Ramos (cell line): Measurements from ENCODE around the gene PAK2.
"Not testable (repeated sequence)": the region's sequence is repeated elsewhere in the genome, so short reads cannot be mapped to it uniquely, and the experiment has no call there.

ENCODE experiments used
- in situ Hi-C: fragments of 300-500 bp; cut with MboI; formaldehyde crosslinking; loops from one replicate; pipeline ENCODE4 v1.14.3; 2022; ENCODE audit warnings: low sequenced_read_pairs; ENCODE audit not compliant: unreplicated experiment

The PAK2 gene

DNA sequence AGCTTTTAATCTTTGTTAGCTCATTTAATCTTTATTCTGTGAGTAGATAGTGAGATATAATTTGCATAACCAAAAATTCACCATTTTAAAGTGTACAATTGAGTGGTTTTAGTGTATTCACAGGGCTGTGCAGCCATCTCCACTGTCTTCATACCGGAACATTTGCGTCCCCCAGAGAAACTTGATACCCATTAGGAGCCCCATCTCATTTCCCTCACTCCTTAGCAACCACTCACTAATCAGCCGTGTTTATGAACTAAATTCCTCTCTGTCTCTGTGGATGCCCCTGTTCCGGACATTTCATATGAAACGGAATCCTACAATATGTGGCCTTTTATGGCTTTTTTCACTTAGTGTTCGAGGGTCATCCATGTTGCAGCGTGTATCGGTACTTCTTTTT is 38.2 kb downstream of the PAK2 start:
- in situ Hi-C loops, result no loop called here

DNA sequence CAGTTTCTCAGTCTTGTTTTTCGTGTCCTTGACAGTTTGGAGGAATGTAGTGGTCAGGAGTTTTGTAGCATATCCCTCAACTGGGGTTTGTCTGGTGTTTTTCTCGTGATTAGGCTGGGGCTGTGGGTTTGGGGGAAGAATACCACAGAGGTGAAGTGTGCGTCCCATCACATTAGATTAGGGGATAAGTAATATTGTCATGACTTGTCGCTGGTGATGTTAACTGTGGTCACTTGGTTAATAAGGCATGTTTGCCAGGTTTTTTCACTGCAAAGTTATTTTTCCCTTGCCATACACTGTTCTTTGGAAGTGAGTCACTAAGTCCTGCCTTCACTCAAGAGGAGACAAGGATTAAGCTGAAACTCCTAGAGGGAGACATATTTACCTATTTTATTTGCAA is 39.1 kb downstream of the PAK2 start:
- in situ Hi-C loops, result no loop called here

DNA sequence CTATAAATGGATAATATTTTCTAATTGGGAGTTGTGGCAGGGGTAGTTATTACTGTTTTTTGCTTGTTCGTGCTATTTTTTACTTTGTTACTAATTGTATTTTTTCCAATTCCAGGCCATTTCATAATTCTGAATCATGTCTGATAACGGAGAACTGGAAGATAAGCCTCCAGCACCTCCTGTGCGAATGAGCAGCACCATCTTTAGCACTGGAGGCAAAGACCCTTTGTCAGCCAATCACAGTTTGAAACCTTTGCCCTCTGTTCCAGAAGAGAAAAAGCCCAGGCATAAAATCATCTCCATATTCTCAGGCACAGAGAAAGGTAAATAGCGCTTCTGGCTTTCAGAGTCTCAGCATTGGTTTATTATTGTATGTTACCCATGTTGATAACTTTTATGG is 42.9 kb downstream of the PAK2 start:
- in situ Hi-C loops, result no loop called here

- in situ Hi-C loops, result no loop called here
Observed at GRCh38 chr3:196788528-196788927, 48.9 kb downstream of the PAK2 start.

DNA sequence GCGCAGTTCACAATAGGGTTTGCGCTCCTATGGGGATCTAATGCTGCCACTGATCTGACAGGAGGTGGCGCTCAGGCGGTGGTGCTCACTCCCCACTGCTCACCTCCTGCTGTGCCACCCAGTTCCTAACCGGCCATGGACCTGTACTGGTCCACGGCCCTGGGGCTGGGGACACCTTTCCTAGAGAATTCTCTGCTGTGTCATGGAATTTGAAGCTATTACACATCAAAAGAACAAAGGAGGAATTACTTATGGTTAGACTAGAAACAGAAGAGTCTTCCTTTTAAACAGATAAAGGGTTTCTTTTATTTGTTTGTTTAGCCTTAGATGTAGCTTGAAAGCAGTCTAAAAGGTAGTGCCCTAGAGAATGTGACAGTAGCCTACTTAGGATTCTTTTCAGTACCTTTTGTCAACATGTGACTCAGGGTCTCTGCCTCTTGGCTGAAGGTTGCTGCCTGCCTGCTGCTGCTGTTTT is 50.3 kb downstream of the PAK2 start:
- in situ Hi-C loops, result no loop called here

- in situ Hi-C loops, result no loop called here
Observed at GRCh38 chr3:196790636-196791035, 51.0 kb downstream of the PAK2 start.

GRCh38 chr3:196792771-196793170 is 53.1 kb downstream of the PAK2 start:
- in situ Hi-C loops, result no loop called here

GRCh38 chr3:196793246-196793645 is 53.6 kb downstream of the PAK2 start:
- in situ Hi-C loops, result no loop called here

- in situ Hi-C loops, result no loop called here
Observed at GRCh38 chr3:196794467-196794866, 54.8 kb downstream of the PAK2 start.

DNA sequence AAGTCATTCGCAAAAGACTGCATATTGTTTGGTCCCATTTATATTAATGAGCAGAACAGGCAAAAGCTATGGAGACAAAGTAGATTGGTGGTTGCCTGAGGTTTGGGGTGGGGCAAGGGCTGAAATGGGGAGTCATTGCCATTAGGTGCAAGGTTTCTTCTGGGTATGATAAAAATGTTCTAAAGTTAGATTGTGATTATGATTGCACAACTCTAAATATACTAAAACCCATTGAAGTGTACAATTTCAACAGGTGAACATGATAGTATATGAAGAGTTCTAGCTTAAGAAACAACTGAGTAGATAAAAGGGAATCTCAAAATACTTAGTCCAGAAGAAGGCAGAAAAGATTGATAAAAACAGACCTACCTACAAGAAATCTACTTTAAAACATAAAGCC is 56.7 kb downstream of the PAK2 start:
- in situ Hi-C loops, result no loop called here

DNA sequence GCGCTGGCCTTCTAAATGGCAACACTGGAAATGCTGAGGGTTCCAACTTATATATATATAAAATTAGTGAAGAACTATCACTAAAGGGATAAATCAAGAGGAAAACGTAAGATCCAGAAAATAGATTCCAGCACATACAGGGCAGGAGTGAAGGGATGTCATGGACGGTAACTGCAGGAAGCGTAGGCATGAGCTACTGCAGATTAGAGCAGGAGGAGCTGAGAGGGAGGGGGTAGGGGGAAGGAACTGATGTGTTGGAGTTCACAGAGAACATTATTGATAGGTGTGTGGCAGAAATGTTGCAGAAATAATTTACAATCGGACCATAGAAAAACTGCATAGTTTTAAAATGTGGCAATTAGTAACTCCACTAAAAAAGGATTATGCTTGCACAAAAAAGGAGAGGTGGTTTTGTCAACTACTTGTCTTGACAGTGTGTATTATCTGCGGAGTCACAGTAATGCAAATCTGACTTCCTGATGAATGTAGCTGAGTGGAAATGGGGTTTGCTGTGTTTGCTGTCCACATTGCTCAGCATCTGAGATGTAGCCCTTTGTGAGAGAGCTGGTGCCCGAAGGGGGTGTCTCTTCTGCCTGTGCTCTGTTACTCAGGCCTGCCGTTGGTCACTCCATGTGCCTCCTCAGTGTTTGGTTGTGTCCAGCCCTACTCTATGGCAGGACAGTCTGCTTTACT is 61.2 kb downstream of the PAK2 start:
- in situ Hi-C loops, result no loop called here

- in situ Hi-C loops, result no loop called here
Observed at GRCh38 chr3:196803891-196804468, 64.3 kb downstream of the PAK2 start.

GRCh38 chr3:196804773-196805172 is 65.1 kb downstream of the PAK2 start:
- in situ Hi-C loops, result no loop called here

DNA sequence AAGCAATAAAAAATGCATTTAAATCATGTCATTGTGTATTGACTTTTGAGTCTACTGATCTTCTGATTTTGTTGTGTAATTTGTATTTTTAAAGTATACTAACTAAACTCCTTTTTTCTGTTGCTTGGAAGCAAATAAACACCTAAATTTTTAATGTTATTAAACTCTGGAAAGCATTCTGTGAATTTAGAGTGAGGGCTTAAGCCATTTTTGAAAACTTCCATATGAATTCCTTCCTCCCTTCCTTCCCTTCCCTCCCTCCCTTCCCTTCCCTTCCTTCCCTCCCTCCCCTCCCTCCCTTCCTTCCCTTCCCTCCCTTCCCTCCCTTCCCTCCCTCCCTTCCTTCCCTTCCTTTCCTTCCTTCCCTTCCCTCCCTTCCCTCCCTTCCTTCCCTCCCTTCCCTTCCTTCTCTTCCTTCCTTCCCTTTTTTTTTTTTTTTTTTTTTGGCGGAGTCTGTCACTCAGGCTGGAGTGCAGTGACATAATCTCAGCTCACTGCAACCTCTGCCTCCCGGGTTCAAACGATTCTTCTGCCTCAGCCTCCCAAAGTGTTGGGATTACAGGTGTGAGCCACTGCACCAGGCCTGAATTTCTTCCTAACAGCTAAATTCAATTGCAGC is 71.4 kb downstream of the PAK2 start:
- in situ Hi-C loops, result no loop called here

GRCh38 chr3:196812853-196813252 is 73.2 kb downstream of the PAK2 start:
- in situ Hi-C loops, result no loop called here

DNA sequence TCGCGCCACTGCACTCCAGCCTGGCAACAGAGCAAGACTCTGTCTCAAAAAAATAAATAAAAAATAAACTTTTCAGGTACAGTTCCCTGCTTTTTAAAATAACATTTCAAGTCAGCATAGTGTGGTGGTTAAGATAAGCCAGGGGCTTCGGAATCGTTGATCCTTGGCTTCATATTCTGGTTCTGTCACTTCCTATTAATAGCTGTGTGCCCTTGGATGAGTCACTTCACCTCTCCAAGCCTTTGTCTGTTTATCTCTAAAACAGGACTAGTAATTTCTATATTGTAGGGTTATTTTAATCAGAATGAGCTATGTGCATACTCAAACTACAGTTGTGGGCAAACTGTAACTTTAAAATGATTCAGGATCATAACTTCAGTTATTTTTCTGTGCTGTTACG is 74.2 kb downstream of the PAK2 start:
- in situ Hi-C loops, result no loop called here

GRCh38 chr3:196821806-196822355 is 82.2 kb downstream of the PAK2 start:
- in situ Hi-C loops, result no loop called here

DNA sequence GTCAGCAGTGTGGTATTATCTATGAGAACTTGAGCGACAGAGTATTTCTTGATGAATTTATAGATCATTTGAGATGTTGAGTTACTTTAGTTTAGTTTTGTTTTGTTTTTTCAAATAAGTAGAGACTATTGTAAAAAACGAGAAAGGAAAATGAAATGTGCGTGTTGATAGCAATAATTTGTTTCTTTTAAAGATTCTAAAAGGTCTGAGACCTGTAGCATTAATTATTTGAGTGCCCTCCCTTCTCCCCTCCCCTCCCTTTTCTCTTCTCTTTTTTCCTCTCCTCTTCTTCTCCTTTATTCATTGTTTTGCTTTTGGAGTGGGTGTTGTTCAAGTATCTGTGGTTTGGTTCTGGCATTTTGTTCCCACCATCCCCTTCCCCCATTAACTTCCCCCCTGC is 90.0 kb downstream of the PAK2 start:
- in situ Hi-C loops, result not testable (repeated sequence)

DNA sequence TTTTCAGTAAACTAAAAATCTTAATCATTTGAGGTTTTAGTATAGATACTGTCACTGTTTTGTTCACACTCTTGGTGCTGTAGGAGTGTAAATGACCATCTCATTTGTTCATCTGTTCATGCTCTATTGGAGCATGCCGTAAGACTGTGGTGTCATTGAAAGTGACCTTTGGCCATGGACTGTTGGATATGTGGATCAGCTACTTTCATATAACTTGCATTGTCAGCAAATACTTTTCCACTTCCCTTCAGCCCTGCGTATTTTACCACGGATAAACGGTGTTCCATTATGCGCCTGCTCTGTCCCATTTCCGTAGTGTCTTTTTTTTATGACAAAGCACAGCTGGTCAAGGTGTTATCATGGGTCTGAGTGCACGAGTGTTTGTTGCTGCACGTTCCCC is 95.4 kb downstream of the PAK2 start:
- in situ Hi-C loops, result no loop called here

- in situ Hi-C loops, result not testable (repeated sequence)
Observed at GRCh38 chr3:196836626-196837025, 97.0 kb downstream of the PAK2 start.

- in situ Hi-C loops, result no loop called here
Observed at GRCh38 chr3:196837819-196838420, 98.3 kb downstream of the PAK2 start.
